NK-92 (cell line): ENCODE measurements around the gene HYOU1.
"Not testable (repeated sequence)": the region's sequence is repeated elsewhere in the genome, so short reads cannot be mapped to it uniquely, and the experiment has no call there.

ENCODE experiments used
- DNase-seq: peaks from one replicate; lab custom pipeline; 2025; ENCODE audit not compliant: unreplicated experiment; lab: John Stamatoyannopoulos, UW

HYOU1 gene

DNA sequence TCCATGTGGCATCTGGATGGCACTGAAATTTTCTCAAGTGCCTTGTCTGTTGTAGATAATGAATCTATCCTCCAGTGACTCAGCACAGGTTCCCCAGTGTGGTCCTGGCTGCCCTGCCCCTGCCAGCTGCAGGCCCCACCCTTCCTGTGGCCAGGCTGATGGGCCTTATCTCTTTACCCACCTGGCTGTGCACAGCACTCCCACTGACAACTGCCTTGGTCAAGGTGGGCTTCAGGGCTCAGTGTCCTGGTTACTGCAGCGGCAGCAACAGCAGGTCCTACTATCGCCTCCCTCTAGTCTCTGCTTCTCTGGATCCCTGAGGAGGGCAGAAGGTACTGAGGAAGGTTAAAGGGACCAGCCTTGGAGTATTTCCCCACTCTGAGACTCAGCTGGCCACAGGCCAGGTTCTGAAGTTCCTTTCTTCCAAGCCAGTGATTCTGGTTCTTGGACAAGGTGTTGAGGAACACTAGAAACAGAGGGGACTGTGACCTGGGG is 30.8 kb upstream of the HYOU1 start:
- no peak for DNase-seq

DNA sequence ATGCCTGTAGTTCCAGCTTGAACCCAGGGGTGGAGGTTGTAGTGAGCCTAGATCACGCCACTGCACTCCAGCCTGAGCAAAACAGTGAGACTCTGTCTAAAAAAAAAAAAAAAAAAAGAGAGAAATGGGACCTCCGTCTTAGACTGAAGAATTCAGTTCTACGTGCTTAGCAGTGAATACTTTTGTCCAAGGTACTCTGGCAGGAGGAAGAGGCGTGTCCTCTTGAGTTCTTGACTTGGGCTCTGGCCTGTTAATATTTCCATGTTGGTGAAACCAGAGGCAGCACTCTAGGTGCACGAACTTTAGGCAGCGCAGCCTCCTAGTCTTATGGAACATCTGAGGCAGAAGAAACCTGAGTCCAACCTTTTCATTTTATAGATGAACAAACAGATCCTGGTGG is 30.1 kb upstream of the HYOU1 start:
- DNase-seq, result no peak

DNA sequence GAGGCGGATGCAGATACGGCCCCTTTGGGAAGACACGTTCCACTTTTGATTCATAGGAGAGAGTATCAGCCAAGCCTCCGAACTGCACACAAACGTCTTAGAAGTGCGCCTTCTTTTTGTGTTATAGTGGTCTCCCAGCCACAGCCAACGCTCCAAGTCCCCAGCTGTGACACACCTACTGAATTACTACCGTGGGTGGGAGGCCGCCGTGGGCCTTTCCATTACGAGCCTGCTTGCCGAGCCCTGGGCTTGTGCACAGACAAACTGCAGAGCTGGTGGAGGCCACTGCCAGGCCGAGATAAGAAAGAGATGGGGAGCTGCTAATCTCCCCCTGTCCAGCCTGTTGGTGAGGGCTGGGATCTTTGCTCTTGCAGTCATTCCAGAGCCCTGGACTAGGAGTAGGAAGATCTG is 28.4 kb upstream of the HYOU1 start:
- DNase-seq, result no peak

DNA sequence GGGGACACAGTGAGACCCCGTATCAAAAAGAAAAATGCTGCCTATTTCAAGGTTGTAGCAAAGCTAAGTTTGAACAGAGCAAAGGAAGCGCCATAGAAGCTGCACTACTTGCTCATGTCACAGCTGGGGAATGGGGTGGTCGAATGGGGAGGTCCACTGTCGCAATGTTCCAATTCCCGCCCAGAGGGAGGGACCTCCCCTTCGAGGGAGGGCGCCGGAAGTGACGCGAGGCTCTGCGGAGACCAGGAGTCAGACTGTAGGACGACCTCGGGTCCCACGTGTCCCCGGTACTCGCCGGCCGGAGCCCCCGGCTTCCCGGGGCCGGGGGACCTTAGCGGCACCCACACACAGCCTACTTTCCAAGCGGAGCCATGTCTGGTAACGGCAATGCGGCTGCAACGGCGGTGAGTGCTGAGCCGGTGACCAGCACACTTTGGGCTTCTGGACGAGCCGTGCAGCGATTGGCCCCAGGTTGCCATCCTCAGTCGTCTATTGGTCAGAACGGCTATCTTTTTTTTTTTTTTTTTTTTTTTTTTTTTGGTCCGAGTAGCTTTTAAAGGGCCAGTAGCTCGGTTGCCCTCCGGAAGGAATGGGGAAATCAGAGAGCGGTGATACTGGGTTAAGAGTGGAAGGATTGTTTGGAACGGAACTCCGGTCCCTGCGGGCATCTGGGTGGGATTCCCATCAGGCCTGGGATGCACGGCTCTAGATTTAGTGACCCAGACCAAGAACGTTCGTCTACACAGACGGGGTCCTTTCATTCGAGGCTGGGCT is 27.8 kb upstream of the HYOU1 start, which contains the start of gene HMBS:
Gene HMBS, plus strand, starts transcription at position 219 of the 774 bp plus-strand sequence. Its CDS starts 153 bp downstream, at position 372.
- DNase-seq, result peak; percentile 9

DNA sequence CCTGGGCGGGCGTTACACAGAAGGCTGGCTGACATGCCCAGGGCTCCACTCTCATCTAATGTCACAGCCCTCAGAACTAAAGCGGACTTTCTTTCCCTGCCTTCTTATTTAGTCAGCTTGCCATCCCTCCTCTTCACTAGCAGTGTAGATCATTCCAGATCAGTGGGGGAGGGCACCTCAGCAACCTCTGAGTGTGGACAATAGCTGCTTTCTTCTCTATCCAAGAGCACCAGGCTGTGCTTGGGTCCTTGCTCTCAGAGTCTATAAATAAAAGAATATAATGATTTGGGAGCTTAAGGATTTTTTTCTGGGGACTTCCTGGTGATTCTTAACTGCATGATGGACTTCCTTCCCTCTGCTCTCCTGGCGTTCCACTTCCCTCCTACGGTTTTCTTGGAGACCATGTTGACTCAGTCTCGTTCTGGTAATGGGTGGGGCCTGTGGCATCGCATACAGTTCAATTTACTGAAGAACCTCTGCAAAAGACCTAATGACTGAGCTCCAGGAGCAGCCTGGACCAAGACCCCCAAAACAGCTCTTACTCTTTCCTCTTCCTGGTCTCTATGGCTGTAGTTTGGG is 24.8 kb upstream of the HYOU1 start:
- DNase-seq, result no peak

DNA sequence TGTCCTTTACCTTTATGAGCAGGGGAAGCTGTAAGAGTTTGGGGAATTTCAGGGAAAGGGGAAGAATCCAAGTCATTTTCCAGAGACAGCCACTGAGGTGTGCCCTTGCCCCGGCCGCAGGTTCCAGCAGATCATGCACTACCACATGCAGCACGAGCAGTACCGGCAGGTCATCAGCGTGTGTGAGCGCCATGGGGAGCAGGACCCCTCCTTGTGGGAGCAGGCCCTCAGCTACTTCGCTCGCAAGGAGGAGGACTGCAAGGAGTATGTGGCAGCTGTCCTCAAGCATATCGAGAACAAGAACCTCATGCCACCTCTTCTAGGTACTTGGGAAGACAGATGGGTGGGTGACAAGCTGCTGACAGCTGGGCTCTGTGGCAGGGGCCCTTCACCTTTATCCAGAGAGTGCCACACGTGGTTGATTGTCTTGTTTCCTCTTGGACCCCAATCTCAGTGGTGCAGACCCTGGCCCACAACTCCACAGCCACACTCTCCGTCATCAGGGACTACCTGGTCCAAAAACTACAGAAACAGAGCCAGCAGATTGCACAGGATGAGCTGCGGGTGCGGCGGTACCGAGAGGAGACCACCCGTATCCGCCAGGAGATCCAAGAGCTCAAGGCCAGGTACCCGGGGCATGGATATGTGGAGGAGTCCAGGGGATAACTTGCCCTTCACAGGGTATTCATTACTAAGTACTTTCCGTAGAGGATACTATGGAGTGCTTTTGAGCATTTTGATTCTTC is 21.8 kb upstream of the HYOU1 start:
- DNase-seq, result no peak

DNA sequence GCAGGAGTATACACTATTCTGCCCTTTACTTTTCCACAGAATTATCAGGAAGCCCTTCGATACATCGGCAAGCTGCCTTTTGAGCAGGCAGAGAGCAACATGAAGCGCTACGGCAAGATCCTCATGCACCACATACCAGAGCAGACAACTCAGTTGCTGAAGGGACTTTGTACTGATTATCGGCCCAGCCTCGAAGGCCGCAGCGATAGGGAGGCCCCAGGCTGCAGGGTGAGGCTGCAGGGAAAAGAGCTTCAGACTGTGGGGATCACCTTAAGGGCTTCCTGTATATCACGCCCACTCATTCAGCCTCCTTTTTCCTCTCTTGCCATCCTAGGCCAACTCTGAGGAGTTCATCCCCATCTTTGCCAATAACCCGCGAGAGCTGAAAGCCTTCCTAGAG is 20.8 kb upstream of the HYOU1 start:
- no peak for DNase-seq

DNA sequence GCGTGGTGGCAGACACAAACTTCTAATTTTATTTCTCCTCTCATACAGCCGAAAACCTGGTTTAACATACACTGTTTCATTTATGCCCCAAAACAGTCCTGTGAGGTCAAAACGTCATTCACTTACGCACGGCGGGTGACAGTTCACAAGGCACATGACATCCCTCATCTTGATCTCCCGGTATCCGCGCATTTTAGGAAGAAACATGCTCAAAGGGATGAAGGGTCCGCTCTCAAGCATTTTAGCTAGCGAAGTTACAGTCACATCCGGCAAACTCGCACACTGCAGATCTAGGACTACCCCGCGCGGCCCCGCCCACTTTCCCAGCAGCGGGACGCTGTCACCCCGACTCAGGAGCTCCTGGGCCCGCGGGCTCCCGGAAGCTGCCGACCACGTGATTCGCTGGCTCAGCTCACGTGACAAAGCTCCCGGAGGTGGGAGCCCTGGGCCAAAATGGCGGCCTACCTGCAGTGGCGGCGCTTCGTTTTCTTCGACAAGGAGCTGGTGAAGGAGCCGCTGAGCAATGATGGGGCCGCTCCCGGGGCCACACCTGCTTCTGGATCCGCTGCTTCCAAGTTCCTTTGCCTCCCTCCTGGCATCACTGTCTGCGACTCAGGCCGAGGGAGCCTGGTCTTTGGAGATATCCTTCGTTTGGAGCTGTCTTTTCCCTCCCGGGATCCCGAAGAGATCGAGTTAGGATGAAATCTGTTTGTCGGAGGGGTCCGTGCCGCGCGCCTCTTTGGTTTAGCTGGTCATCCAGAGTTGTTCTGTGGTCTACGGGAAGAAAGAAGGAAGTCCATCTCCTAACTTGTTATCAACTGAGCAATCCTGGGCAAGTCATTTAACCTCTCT is 10.6 kb upstream of the HYOU1 start, which contains the start of gene VPS11:
Gene VPS11, plus strand, starts transcription at position 448 of the 852 bp plus-strand sequence. Its CDS starts 6 bp downstream, at position 454.
- peak; percentile 87 for DNase-seq

DNA sequence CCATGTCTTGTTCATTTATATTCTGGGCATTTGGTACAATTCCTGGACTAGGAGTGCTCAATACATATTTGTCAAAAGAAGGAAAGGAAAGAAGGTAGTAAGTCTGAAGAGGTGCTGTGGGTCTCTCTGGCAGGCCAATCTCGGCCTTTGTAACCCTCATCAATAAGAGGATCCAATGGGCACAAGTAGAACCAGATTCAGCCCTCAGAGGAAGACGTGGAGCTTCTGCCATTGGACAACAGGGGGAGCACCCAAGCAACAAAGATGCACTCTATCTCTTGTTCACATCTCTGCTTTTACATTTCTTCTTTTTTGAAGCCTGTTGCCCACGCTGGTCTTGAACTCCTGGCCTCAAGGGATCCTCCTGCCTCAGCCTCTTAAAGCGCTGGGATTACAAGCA is 8.4 kb upstream of the HYOU1 start:
- no peak for DNase-seq

DNA sequence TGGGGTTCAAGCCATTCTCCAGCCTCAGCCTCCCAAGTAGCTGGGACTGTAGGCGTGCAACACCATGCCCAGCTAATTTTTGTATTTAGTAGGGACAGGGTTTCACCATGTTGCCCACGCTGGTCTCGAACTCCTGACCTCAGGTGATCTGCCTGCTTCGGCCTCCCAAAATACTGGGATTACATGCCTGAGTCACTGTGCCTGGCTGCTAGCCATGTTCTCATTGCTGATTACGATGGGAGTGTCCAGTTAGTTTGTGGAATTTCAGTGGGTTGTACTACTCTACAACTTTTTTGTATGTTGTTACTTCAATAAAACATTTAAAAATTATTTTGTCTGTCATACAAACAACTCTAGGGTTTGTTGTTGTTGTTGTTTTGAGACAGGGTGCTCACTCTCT is 5.8 kb upstream of the HYOU1 start:
- no peak for DNase-seq

DNA sequence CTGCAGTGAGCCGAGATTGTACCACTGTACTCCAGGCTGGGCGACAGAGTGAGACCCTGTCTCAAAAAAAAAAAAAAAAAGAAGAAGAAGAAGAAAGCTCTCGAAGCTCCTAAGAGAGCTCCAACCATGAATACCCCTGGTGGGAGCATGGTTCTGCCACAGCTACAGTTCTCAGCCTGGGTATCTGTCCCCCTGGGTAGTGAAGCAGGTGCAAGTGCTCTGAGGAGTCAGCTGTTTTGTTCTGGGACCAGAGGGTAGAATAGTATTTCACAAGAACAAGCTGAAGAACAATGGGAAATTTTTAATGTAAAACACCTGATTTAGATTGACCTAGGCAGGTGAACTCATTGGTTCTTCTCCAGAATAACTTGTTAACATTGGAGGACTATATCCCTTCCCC is 4.3 kb upstream of the HYOU1 start:
- no peak for DNase-seq

DNA sequence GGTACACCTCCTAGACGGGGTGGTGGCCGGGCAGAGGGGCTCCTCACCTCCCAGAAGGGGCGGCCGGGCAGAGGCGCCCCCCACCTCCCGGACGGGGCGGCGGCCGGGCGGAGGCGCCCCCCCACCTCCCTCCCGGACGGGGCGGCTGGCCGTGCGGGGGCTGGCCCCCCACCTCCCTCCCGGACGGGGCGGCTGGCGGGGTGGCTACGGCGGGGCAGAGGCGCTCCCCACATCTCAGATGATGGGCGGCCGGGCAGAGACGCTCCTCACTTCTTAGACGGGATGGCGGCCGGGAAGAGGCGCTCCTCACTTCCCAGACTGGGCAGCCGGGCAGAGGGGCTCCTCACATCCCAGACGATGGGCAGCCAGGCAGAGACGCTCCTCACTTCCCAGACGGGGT is 2.1 kb upstream of the HYOU1 start:
- not testable (repeated sequence) for DNase-seq

DNA sequence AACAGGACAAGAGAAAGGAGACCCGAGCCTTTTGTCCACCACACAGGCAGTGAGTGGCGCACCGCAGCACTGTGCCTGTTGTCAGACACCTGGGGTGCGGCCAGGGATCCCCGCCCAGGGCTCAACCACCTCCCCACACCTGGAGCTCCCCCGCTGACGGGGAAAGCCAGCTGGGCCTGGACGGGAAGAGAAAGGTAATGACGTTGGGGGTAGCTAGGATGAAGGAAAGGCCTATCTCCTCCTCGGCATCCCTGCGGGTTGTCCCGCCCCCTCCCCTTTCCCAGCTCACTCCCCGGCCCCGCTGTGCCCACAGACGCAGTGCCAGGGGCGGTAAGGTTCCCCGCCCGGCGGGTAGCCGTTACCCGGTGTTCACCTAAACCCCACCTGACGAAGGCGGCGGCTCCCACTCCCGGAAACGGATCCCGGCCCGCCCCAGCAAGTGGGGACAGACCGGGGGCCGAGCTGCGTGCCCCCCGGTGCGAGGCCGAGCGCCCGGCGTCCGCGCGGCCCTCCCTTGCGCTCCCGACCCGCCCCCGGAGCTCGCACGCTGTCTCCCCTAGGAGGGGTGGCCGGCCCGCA is 495 bp downstream of the HYOU1 start:
- no peak for DNase-seq

DNA sequence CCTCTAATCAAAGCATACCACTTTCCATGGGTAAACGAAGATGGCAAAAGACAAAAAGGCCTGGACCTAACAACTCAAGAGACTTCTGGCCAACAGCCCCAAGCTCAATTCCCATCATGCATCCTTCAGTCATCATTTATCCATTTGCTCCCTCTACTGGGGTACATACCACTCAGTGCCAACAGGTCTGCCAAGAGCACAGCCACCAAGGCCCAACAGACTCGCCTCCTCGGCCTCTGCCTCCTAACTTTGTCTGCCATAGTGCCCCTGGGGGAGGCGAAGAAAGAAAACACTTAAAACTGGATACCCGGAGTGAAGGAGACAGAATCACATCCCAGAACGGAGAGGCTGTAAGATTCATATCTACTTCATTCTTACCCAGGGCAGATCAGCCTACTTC is 1.1 kb downstream of the HYOU1 start:
- DNase-seq, result no peak

DNA sequence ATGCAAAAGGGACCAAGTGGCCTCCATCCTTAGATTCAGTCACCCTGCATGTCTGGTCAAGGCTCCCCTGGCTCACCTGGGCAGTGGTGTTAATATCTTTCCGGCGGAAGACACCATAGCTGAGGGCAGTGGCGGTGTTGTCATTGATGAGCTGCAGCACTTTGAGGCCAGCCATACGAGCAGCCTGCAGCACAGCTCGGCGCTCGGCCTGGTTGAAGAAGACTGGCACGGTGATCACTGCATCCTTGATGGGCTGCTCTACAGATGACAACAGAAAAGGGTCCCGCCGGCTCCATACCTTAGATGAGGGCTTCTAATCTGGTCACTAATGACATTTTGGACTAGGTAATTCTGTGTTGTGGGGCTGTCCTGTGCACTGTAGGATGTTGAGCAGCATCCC is 2.6 kb downstream of the HYOU1 start:
- DNase-seq, result no peak

DNA sequence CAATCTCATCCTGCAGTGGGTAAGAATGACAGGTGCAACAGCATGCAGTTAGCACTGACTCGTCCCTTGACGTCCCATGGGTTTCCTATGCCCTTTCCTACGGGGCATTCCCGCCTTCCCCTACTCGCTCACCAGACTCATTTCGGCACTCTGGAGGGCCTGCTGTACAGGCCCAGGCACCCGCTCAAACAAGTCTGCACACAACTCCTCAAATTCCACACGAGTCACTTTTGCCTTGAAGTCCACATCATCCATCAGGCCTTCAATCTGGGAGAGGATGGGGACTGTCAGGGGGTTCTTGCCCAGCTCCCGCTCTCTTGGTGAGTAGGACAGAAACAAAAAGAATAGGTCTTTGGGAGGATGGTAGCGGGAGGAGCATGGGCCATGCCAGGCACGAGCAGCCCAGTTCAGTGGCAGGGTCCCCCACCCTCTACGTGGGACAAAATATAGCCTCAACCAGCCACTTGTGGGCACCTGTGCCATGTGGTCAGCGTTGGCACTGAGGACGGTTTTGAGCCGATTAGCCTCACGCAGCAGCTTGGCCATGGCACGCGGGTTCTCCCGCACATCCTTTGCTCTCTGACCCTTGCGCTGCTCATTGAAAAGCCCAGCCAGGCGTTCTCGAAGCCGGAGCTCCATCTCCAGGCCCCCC is 4.7 kb downstream of the HYOU1 start:
- no peak for DNase-seq

DNA sequence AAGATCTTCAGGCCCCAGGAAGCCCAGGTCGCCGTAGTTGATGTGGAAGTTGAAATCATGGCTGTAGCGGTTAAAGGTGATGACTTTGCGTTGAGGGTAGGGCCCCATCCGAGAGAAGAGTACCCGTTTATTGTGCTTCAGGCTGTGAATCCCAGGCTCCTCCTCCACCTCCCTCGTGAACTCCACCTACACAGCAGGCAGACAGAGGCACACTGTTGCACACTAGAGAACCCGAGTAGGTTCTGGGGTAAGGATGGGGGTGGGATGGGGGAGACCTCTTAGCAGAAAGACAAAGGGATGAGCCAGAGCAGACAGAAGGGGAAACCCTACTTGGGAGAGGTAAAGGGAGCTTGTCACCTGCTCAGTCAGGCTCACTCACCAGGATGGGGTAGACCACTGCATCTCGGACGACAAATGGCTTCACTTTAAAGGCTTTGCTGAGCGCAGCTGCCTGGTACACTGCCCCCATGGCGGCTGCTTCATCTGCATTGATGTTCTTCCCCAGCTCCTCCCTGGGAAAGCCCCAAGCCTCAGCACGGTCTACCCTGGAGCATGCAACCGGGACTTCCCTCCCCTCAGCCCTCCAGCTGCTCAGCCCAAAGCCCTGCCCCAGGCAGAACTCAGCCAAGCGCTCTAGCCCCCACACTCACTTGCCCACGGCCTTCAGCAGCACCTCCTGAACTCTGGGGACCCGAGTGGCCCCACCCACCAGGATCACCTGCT is 5.4 kb downstream of the HYOU1 start:
- DNase-seq, result no peak

DNA sequence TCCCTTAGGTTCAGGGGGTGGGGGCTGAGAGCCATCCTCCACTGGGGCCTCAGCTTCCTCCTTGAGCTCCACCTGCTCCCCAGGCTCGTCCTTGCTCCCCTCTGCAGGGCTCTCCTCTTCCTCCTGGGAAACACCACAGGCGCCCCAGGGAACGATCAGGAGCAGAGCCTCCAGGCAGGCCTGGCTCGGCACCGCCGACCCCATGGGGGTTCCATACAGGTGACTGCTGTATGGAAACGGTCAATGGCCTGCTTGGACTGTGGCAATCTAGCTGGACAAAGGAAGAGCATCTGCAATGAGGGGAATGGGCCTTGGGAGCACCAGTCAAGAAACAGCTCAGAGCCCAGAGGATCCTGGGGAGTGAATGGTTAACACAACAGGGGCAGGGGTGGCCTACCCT is 7.9 kb downstream of the HYOU1 start:
- no peak for DNase-seq

DNA sequence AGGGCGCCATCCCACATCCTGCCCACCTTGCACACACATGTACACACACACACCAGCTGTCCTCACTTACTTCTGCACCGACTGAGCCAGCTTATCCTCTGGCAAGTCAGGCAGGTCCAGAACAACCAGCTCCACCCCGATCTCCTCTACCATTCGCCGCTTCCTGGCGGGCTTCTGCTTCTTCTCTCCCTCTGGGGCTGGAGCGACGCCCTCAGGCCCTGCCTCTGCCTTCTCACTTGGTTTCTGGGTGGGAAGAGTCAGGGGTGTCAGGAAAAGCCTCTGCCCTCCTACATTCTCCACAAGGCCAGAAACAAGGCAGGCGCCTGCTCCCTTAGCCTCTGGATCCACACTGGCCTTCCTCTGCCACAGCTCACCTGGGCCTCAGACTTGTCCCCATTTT is 8.4 kb downstream of the HYOU1 start:
- DNase-seq, result no peak
